HepG2 (cell line): ENCODE measurements around the gene SRP68. TPM values are rescaled to one million over a fixed set of nuclear protein-coding genes. Genes with fewer than 3 reads are reported as not detected.
A peak's percentile ranks its signal among the peaks of the same experiment; 100 is the strongest.

ENCODE experiments used
- CREM ChIP-seq, 2 experiments: sonication (generic) in 1 of 2; formaldehyde crosslinking in 1 of 2; IDR thresholded peaks; 2 replicates each; pipeline versions ENCODE4 v1.4.0 to v1.6.1; 2016 to 2020; ENCODE audit warnings: antibody characterized with exemption in 1 of 2, mild to moderate bottlenecking in 1 of 2, missing genetic modification reagents in 1 of 2
- MLLT10 ChIP-seq: sonication (generic); formaldehyde crosslinking; IDR thresholded peaks from 2 replicates; pipeline ENCODE4 v1.4.0; 2020; ENCODE audit warnings: missing genetic modification reagents
- MXI1 ChIP-seq: IDR thresholded peaks from 3 replicates; pipeline ENCODE4 v1.6.1; 2012; ENCODE audit warnings: low read depth, low read length, inconsistent platforms, borderline replicate concordance
- NFRKB ChIP-seq: fragments of 450-650 bp; IDR thresholded peaks from 2 replicates; pipeline ENCODE4 v1.6.1; 2017
- PATZ1 ChIP-seq: sonication (generic); formaldehyde crosslinking; IDR thresholded peaks from 2 replicates; pipeline ENCODE4 v1.4.0; 2020; ENCODE audit warnings: missing genetic modification reagents
- PHF8 ChIP-seq: sonication (generic); formaldehyde crosslinking; IDR thresholded peaks from 2 replicates; pipeline ENCODE4 v1.5.0; 2020; ENCODE audit warnings: missing genetic modification reagents
- RERE ChIP-seq: IDR thresholded peaks from 2 replicates; pipeline ENCODE4 v1.6.1; 2016; ENCODE audit warnings: low read depth, missing genetic modification reagents, missing compliant biosample characterization
- SIX1 ChIP-seq: sonication (generic); formaldehyde crosslinking; IDR thresholded peaks from 2 replicates; pipeline ENCODE4 v1.4.0; 2020; ENCODE audit warnings: missing genetic modification reagents, borderline replicate concordance
- SRY ChIP-seq: sonication (generic); formaldehyde crosslinking; IDR thresholded peaks from 2 replicates; pipeline ENCODE4 v1.8.0; 2022; ENCODE audit warnings: mild to moderate bottlenecking, missing genetic modification reagents
- TIGD3 ChIP-seq: sonication (generic); formaldehyde crosslinking; IDR thresholded peaks from 2 replicates; pipeline ENCODE4 v1.5.1; 2020; ENCODE audit warnings: mild to moderate bottlenecking, missing genetic modification reagents, borderline replicate concordance
- TP53 ChIP-seq: sonication (generic); formaldehyde crosslinking; conservative IDR thresholded peaks from 2 replicates; pipeline ENCODE4 v1.4.0; 2020; ENCODE audit warnings: missing genetic modification reagents
- YY1 ChIP-seq: IDR thresholded peaks from 2 replicates; pipeline ENCODE4 v1.6.1; 2011; ENCODE audit warnings: low read length, low read depth, moderate library complexity, mild to moderate bottlenecking; ENCODE audit not compliant: insufficient read depth, insufficient replicate concordance
- ZNF18 ChIP-seq: sonication (generic); formaldehyde crosslinking; IDR thresholded peaks from 2 replicates; pipeline ENCODE4 v1.8.0; 2022; ENCODE audit warnings: mild to moderate bottlenecking, missing genetic modification reagents; ENCODE audit not compliant: insufficient replicate concordance
- ZNF367 ChIP-seq: sonication (generic); formaldehyde crosslinking; IDR thresholded peaks from 2 replicates; pipeline ENCODE4 v1.4.0; 2020; ENCODE audit warnings: missing genetic modification reagents, borderline replicate concordance
- ZNF558 ChIP-seq: sonication (generic); formaldehyde crosslinking; IDR thresholded peaks from 2 replicates; pipeline ENCODE4 v1.9.0; 2022; ENCODE audit warnings: mild to moderate bottlenecking, missing genetic modification reagents, borderline replicate concordance
- ZNF674 ChIP-seq: sonication (generic); formaldehyde crosslinking; IDR thresholded peaks from 2 replicates; pipeline ENCODE4 v1.5.0; 2020; ENCODE audit warnings: low read depth, mild to moderate bottlenecking, missing genetic modification reagents
- ZNF724P ChIP-seq: sonication (generic); formaldehyde crosslinking; IDR thresholded peaks from 2 replicates; pipeline ENCODE4 v1.8.0; 2022; ENCODE audit warnings: missing genetic modification reagents, borderline replicate concordance
- ZSCAN29 ChIP-seq: sonication (generic); formaldehyde crosslinking; conservative IDR thresholded peaks from 2 replicates; pipeline ENCODE4 v1.4.0; 2020; ENCODE audit warnings: mild to moderate bottlenecking, missing genetic modification reagents
- polyA plus RNA-seq, 8 experiments: library from polyadenylated mRNA; depleted of rRNA in 3 of 8; stranded (reverse) in 7 of 8; unstranded in 1 of 8; fragments of >200 nt; fragmentation: Illumina TruSeq in 4 of 8; extraction: Trizol in 4 of 8; gene quantifications; 2 replicates each; pipeline versions ENCODE4 v1.2.1 to v1.2.3, GENCODE V29; 2011 to 2016; ENCODE audit warnings: low read depth in 4 of 8, missing spikeins in 1 of 8, mixed read lengths in 1 of 8; ENCODE audit not compliant: insufficient read depth in 1 of 8
- total RNA-seq, 5 experiments: library from RNA; depleted of rRNA; stranded (reverse); fragments of >200 nt; fragmentation: Illumina TruSeq; extraction: Trizol; gene quantifications; 2 replicates each; pipeline ENCODE4 v1.2.3, GENCODE V29; 2016; ENCODE audit warnings: low read depth in 1 of 5

The SRP68 gene
- total and polyA plus RNA-seq, 2 of the 13 experiments (the other 11 are each of a cell fraction or from before 2014, with no cell fraction given) = 39.8 to 74.3 TPM

- TF ChIP-seq SIX1 (CRISPR knock-in tag) (no peak; the same call in 1 of the 2 replicates), ZNF674 (CRISPR knock-in tag) (no peak), MLLT10 (CRISPR knock-in tag) (no peak), ZNF724P (CRISPR knock-in tag) (peak; percentile 80; the same call in 1 of the 2 replicates), PATZ1 (CRISPR knock-in tag) (peak; percentile 84; the same call in 1 of the 2 replicates), SRY (CRISPR knock-in tag) (no peak; the same call in 1 of the 2 replicates), PHF8 (peak; percentile 76; the same call in 1 of the 2 replicates), MXI1 (no peak; the same call in 2 of the 3 replicates), NFRKB (no peak), TP53 (CRISPR knock-in tag) (no peak), ZNF18 (CRISPR knock-in tag) (peak; percentile 94), YY1 (no peak), ZNF367 (CRISPR knock-in tag) (no peak), TIGD3 (peak; percentile 38; the same call in 1 of the 2 replicates), ZNF558 (CRISPR knock-in tag) (peak; percentile 75), RERE (CRISPR knock-in tag) (no peak), ZSCAN29 (CRISPR knock-in tag) (0 out of 2 replicates have a peak, but pooled peaks have one; percentile 35), CREM (IDR thresholded peaks at IDR 0.05) (no peak), CREM (CRISPR knock-in tag; IDR thresholded peaks at IDR 0.05) (no peak)
Measured at GRCh38 chr17:76027159-76027839, 45.0 kb downstream of the SRP68 start, which contains the start of gene EVPL (continued).
